DOHH2 (cell line): ENCODE results near the gene SUN3.
A peak's percentile ranks its signal among the peaks of the same experiment; 100 is the strongest.
"Not testable (repeated sequence)": the region's sequence is repeated elsewhere in the genome, so short reads cannot be mapped to it uniquely, and the experiment has no call there.

Experiments used
- H3F3A ChIP-seq: fragments of 200-600 bp; sonication (generic), shearing (Covaris generic); 2 replicates; pipeline ENCODE4 v1.6.0; 2016; ENCODE audit warnings: antibody characterized with exemption, mild to moderate bottlenecking; ENCODE audit not compliant: control insufficient read depth, insufficient read depth
- H3K27ac ChIP-seq: fragments of 200-600 bp; sonication (generic); 2 replicates; pipeline ENCODE4 v1.5.1; 2014; ENCODE audit warnings: low read depth, mild to moderate bottlenecking, low read length, moderate library complexity
- H3K27me3 ChIP-seq: fragments of 200-600 bp; sonication (generic); 2 replicates; pipeline ENCODE4 v1.6.1; 2014; ENCODE audit warnings: mild to moderate bottlenecking, low read length, mixed read lengths; ENCODE audit not compliant: control insufficient read depth
- H3K36me3 ChIP-seq: fragments of 200-600 bp; sonication (generic); 2 replicates; pipeline ENCODE4 v1.6.1; 2014; ENCODE audit warnings: mild to moderate bottlenecking, low read length, moderate library complexity, mixed read lengths; ENCODE audit not compliant: control insufficient read depth
- H3K4me1 ChIP-seq: fragments of 200-600 bp; sonication (generic); 2 replicates; pipeline ENCODE4 v1.6.1; 2014; ENCODE audit warnings: mild to moderate bottlenecking, low read length, mixed read lengths; ENCODE audit not compliant: control insufficient read depth
- H3K4me2 ChIP-seq: fragments of 200-600 bp; sonication (generic); 2 replicates; pipeline ENCODE4 v1.6.0; 2014; ENCODE audit warnings: mild to moderate bottlenecking, low read length, moderate library complexity
- H3K4me3 ChIP-seq: fragments of 200-600 bp; sonication (generic); 2 replicates; pipeline ENCODE4 v1.5.1; 2014; ENCODE audit warnings: mild to moderate bottlenecking, low read length, mixed read lengths
- H3K79me2 ChIP-seq: fragments of 200-600 bp; sonication (generic); 2 replicates; pipeline ENCODE4 v1.6.1; 2014; ENCODE audit warnings: mild to moderate bottlenecking, low read length, mixed read lengths; ENCODE audit not compliant: control insufficient read depth
- H3K9me2 ChIP-seq: fragments of 200-600 bp; sonication (generic); replicated peaks from 2 replicates; pipeline ENCODE4 v1.6.1; 2014; ENCODE audit warnings: mild to moderate bottlenecking, low read length, mixed read lengths; ENCODE audit not compliant: control insufficient read depth
- H3K9me3 ChIP-seq: fragments of 200-600 bp; sonication (generic); 2 replicates; pipeline ENCODE4 v1.6.1; 2014; ENCODE audit warnings: antibody characterized with exemption, low read length, mixed read lengths; ENCODE audit not compliant: control insufficient read depth, insufficient read depth
- H4K20me1 ChIP-seq: fragments of 200-600 bp; sonication (generic); 2 replicates; pipeline ENCODE4 v1.6.0; 2014; ENCODE audit warnings: low read depth, mild to moderate bottlenecking, antibody characterized with exemption, low read length, moderate library complexity; ENCODE audit not compliant: control insufficient read depth, insufficient read depth
- EZH2phosphoT487 ChIP-seq: fragments of 200-600 bp; sonication (generic); IDR thresholded peaks from 2 replicates; pipeline ENCODE4 v1.6.1; 2017; ENCODE audit warnings: borderline replicate concordance, mild to moderate bottlenecking, antibody characterized with exemption, low read length, moderate library complexity, mixed read lengths
- TF ChIP-seq, protein P1 (sequence below): fragments of 200-600 bp; sonication (generic); IDR thresholded peaks from one replicate; pipeline ENCODE4 v1.5.1; 2014; ENCODE audit warnings: antibody characterized with exemption, mild to moderate bottlenecking, low read depth, low read length; ENCODE audit not compliant: poor library complexity, severe bottlenecking

The SUN3 gene

DNA sequence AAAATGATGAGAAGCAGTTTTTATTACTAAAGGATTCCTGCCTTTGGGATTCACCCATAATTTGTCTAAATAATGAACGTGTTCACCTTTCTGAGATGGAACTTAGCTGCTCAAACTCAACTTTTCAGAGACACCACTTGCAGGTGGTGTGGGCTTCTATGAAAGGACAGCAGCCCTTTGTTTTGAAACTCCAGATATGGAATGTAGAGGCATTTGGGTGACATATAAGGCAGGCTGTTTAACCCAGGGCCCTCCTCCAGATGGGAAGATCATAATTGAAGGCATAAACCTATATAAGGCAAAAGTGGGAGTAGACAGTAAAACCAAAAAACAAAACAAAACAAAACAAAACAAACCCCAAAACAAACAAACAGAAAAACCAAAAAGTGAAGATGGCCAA lies 37.6 kb downstream of the SUN3 start:
- Histone ChIP-seq H4K20me1 (no peaks in the 10 kb centered on the region), H3K9me3 (no peaks in the 10 kb centered on the region), H3K27me3 (no peaks in the 10 kb centered on the region), H3K27ac (peak overlapping the region; percentile 71), H3K4me1 (peaks cover 17% of the 10 kb centered on the region), H3K4me3 (peak overlapping the region; percentile 82), H3K4me2 (peak overlapping the region; percentile 86), H3K9me2 (no peaks in the 10 kb centered on the region), H3K79me2 (no peaks in the 10 kb centered on the region), H3F3A (peaks cover 6% of the 10 kb centered on the region), H3K36me3 (no peaks in the 10 kb centered on the region)
- TF ChIP-seq, protein P1, sequence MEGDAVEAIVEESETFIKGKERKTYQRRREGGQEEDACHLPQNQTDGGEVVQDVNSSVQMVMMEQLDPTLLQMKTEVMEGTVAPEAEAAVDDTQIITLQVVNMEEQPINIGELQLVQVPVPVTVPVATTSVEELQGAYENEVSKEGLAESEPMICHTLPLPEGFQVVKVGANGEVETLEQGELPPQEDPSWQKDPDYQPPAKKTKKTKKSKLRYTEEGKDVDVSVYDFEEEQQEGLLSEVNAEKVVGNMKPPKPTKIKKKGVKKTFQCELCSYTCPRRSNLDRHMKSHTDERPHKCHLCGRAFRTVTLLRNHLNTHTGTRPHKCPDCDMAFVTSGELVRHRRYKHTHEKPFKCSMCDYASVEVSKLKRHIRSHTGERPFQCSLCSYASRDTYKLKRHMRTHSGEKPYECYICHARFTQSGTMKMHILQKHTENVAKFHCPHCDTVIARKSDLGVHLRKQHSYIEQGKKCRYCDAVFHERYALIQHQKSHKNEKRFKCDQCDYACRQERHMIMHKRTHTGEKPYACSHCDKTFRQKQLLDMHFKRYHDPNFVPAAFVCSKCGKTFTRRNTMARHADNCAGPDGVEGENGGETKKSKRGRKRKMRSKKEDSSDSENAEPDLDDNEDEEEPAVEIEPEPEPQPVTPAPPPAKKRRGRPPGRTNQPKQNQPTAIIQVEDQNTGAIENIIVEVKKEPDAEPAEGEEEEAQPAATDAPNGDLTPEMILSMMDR, result no peak
- no peak for TF ChIP-seq EZH2phosphoT487

DNA sequence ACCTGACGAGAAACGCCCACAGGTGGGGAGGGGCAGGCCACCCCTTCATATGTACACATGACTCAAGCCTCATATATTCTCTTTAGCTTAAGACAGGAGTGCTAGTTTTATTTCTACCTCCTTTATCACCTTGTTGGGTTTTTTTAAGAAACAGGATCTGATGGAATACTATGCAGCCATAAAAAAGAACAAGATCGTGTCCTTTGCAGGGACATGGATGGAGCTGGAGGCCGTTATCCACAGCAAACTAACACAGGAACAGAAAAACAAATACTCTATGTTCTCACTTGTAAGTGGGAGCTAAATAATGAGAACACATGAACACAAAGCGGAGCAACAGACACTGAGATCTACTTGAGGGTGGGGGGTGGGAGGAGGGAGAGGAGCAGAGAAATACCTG lies 38.3 kb downstream of the SUN3 start:
- H3K4me2 ChIP-seq, result no peak overlapping the region
- H3K9me2 ChIP-seq, result no peaks in the 10 kb centered on the region
- H3K27me3 ChIP-seq, result no peaks in the 10 kb centered on the region
- H3K79me2 ChIP-seq, result no peaks in the 10 kb centered on the region
- no peak overlapping the region for H3K4me3 ChIP-seq
- H3F3A ChIP-seq, result peaks cover 6% of the 10 kb centered on the region
- no peaks in the 10 kb centered on the region for H3K36me3 ChIP-seq
- H3K9me3 ChIP-seq, result no peaks in the 10 kb centered on the region
- no peak overlapping the region for H3K27ac ChIP-seq
- TF ChIP-seq, protein P1, result no peak
- no peak for TF ChIP-seq EZH2phosphoT487
- peaks cover 17% of the 10 kb centered on the region for H3K4me1 ChIP-seq
- no peaks in the 10 kb centered on the region for H4K20me1 ChIP-seq

DNA sequence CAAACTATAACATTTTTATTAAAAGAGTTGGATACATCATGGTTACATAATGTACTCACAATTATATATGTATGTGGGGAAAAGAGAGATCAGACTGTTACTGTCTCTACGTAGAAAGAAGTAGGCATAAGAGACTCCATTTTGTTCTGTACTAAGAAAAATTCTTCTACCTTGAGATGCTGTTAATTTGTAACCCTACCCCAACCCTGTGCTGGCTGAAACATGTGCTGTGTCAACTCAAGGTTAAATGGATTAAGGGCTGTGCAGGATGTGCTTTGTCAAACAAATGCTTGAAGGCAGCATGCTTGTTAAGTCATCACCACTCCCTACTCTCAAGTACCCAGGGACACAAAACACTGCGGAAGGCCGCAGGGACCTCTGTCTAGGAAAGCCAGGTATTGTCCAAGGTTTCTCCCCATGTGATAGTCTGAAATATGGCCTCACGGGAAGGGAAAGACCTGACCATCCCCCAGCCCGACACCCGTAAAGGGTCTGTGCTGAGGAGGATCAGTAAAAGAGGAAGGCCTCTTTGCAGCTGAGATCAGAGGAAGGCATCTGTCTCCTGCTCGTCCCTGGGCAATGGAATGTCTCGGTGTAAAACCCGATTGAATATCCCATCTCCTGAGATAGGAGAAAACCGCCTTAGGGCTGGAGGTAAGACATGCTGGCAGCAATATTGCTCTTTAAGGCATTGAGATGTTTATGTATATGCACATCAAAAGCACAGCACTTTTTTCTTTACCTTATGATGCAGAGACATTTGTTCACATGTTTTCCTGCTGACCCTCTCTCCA lies 39.1 kb downstream of the SUN3 start:
- H3K27ac ChIP-seq, H3K4me3 ChIP-seq, H3K79me2 ChIP-seq, H3K9me3 ChIP-seq, H3K4me2 ChIP-seq, H3K27me3 ChIP-seq, H4K20me1 ChIP-seq, H3K36me3 ChIP-seq, H3F3A ChIP-seq, H3K9me2 ChIP-seq: not testable (repeated sequence)
- H3K4me1 ChIP-seq, result peaks cover 17% of the 10 kb centered on the region

DNA sequence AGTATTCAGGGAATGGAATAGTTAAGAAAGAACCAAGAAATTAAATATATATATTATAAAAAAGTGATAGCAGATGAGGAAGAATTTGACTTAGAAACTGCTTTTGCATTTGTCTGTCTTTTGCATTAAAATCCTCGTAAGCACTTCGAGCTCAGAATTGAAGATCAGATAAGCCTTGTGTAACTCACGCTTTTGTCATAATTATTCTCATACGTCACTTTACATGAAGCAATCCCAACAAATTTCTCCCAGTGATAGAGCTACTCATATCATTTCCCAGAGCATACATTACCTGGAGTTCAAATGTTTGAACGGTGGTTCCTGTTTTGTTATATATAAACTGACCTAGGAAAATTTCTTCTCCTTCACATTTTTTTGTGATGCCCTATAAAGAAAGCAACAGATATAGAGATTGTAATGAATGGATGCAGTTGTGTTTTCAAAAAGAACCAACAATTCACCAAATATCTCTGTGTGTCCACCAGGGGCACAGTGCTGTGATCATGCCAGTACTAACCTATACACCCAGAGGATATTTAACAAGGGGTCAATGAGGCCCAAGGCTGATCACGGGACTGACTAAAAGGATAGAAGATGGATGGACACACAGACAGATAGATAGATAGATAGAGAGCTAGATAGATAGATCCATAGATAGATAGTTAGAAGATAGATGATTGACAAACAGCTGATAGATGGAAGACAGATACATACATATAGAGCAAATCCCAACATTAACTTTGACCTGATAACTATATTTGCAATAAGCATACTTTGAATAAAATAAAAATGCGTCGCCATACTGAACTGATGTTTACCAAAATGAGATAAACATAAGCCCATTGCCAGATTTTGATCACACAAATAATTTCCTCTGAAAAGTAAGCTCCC lies 40.2 kb downstream of the SUN3 start:
- no peaks in the 10 kb centered on the region for H3K79me2 ChIP-seq
- TF ChIP-seq EZH2phosphoT487, result no peak
- TF ChIP-seq, protein P1, result peak; percentile 67
- H3K4me1 ChIP-seq, result peaks cover 17% of the 10 kb centered on the region
- no peak overlapping the region for H3K27ac ChIP-seq
- no peak overlapping the region for H3K4me2 ChIP-seq
- no peaks in the 10 kb centered on the region for H4K20me1 ChIP-seq
- H3F3A ChIP-seq, result peaks cover 6% of the 10 kb centered on the region
- no peaks in the 10 kb centered on the region for H3K36me3 ChIP-seq
- no peaks in the 10 kb centered on the region for H3K9me2 ChIP-seq
- H3K27me3 ChIP-seq, result no peaks in the 10 kb centered on the region
- no peaks in the 10 kb centered on the region for H3K9me3 ChIP-seq
- H3K4me3 ChIP-seq, result no peak overlapping the region
